ENCODE measurements around the gene KCNG3. TPM values are rescaled to one million over a fixed set of nuclear protein-coding genes. Genes with fewer than 3 reads are reported as not detected.

The KCNG3 gene
- total RNA-seq, 4 donors from 2014 or later: 0.26 to 0.41 (median 0.40) TPM; not detected in 1

DNA sequence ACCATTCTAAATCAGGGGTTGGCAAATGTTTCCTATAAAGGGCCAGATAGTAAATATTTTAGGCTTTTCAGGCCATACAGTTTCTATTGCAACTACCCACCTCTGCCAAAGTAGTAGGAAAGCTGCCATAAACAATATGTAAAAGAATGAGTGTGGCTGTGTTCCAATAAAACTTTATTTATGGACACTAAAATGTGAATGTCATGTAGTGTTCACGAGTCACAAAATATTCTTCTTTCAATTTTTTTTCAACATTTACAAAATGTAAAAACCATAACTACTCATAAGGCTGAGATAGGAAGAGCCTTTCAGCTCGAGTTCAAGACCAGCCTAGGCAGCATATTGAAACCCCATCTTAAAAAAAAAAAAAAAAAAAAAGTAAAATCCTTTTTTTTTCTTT is 13.4 kb downstream of the KCNG3 start:
- no peaks in the 10 kb centered on the region for H3K27me3 ChIP-seq
- TF ChIP-seq POLR2A (IDR thresholded peaks at IDR 0.05): no peak
- TF ChIP-seq, protein P1, sequence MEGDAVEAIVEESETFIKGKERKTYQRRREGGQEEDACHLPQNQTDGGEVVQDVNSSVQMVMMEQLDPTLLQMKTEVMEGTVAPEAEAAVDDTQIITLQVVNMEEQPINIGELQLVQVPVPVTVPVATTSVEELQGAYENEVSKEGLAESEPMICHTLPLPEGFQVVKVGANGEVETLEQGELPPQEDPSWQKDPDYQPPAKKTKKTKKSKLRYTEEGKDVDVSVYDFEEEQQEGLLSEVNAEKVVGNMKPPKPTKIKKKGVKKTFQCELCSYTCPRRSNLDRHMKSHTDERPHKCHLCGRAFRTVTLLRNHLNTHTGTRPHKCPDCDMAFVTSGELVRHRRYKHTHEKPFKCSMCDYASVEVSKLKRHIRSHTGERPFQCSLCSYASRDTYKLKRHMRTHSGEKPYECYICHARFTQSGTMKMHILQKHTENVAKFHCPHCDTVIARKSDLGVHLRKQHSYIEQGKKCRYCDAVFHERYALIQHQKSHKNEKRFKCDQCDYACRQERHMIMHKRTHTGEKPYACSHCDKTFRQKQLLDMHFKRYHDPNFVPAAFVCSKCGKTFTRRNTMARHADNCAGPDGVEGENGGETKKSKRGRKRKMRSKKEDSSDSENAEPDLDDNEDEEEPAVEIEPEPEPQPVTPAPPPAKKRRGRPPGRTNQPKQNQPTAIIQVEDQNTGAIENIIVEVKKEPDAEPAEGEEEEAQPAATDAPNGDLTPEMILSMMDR (IDR thresholded peaks at IDR 0.05): no peak
- intact Hi-C loops (cut with DNase I; ENCODE audit: low total_unique reads): no loop called here

GRCh38 chr2:42474765-42475454 is 18.9 kb downstream of the KCNG3 start:
- Histone ChIP-seq H3K4me1 (no peaks in the 10 kb centered on the region), H3K27me3 (no peaks in the 10 kb centered on the region), H3K27ac (no peak overlapping the region), H3K9me3 (no peaks in the 10 kb centered on the region), H3K4me3 (no peak overlapping the region), H3K36me3 (no peaks in the 10 kb centered on the region)
- DNase-seq: no peak
- TF ChIP-seq POLR2A (IDR thresholded peaks at IDR 0.05): no peak
- TF ChIP-seq, protein P1 (IDR thresholded peaks at IDR 0.05): no peak
- intact Hi-C loops (cut with DNase I; ENCODE audit: low total_unique reads): no loop called here

More for the DNA sequence above, 13.4 kb downstream of the KCNG3 start:
- Histone ChIP-seq H3K27ac (no peak overlapping the region), H3K36me3 (no peaks in the 10 kb centered on the region), H3K4me1 (no peaks in the 10 kb centered on the region), H3K9me3 (no peaks in the 10 kb centered on the region), H3K4me3 (no peak overlapping the region)
- DNase-seq: no peak

DNA sequence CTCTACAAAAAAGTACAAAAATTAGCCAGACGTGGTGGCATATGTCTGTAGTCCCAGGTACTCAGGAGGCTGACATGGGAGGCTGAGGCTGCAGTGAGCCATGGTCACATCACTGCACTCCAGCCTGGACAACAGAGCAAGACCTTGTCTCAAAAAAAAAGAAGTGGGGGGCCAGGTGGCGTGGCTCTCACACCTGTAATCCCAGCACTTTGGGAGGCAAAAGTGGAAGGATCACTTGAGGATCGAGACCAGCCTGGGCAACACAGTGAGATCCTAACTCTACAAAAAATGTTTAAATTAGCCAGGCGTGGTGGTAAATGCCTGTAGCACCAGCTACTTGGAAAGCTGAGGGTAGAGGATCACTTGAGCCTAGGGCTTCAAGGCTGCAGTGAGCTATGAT is 23.1 kb downstream of the KCNG3 start:
- no peak for TF ChIP-seq POLR2A (IDR thresholded peaks at IDR 0.05)
- TF ChIP-seq, protein P1 (IDR thresholded peaks at IDR 0.05): no peak
- Histone ChIP-seq H3K4me1 (no peaks in the 10 kb centered on the region), H3K4me3 (no peak overlapping the region), H3K27me3 (no peaks in the 10 kb centered on the region), H3K27ac (no peak overlapping the region), H3K36me3 (no peaks in the 10 kb centered on the region), H3K9me3 (no peaks in the 10 kb centered on the region)
- intact Hi-C loops (cut with DNase I; ENCODE audit: low total_unique reads): no loop called here
- DNase-seq: no peak

DNA sequence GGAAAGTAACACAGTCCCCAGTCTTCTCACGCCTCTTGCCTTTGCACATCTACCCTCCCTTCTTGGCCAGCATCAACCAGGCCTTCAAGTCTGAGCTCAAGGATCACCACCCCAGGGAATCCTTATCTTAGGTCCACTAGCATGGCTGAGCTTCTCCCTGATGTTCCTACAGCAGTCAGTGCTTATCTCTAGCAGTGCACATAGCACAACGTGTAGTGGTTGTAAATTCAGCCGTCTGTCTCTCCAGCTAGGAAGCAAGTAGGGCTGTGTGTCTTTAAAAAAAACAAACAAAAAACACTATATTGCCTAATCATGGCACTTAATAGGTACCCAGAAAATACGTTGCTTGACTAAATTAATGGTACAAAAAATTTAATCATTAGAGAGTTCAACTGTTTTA is 29.2 kb downstream of the KCNG3 start:
- H3K9me3 ChIP-seq: no peaks in the 10 kb centered on the region
- no peaks in the 10 kb centered on the region for H3K27me3 ChIP-seq
- no peak overlapping the region for H3K27ac ChIP-seq
- DNase-seq: no peak
- H3K36me3 ChIP-seq: no peaks in the 10 kb centered on the region
- no peak for TF ChIP-seq POLR2A (IDR thresholded peaks at IDR 0.05)
- TF ChIP-seq, protein P1 (IDR thresholded peaks at IDR 0.05): no peak
- intact Hi-C loops (cut with DNase I; ENCODE audit: low total_unique reads): no loop called here
- H3K4me3 ChIP-seq: no peak overlapping the region
- no peaks in the 10 kb centered on the region for H3K4me1 ChIP-seq

DNA sequence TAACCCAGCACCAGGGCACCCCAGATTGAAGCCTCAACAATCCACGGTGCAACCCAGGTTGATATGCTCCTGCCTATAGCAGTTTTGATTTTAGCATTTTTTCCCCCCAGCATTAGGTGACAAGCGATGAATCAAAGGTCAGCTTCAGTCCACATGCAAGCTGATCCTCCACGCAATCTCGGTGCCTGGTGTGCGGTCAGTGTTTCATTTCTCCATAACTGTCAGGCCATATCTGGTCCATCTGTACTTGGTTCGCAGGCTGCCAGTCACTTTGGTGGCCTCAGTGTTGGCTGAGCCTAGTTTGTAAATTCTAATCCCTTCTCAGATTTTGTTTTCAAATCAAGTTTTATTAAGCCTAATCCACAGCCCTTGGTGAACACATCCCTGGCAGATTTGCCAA is 30.2 kb downstream of the KCNG3 start:
- Histone ChIP-seq H3K9me3 (no peaks in the 10 kb centered on the region), H3K27ac (no peak overlapping the region), H3K36me3 (no peaks in the 10 kb centered on the region), H3K4me1 (no peaks in the 10 kb centered on the region), H3K27me3 (no peaks in the 10 kb centered on the region), H3K4me3 (no peak overlapping the region)
- no peak for DNase-seq
- TF ChIP-seq, protein P1 (IDR thresholded peaks at IDR 0.05): no peak
- no peak for TF ChIP-seq POLR2A (IDR thresholded peaks at IDR 0.05)
- intact Hi-C loops (cut with DNase I; ENCODE audit: low total_unique reads): no loop called here
